H1 (cell line): Measurements from ENCODE around the gene ARPC2. TPM values are rescaled to one million over a fixed set of nuclear protein-coding genes. Genes with fewer than 3 reads are reported as not detected.

Source experiments
- CTCF ChIA-PET: fragments of 300-600 bp; sonication (Branson Sonifier 250); formaldehyde crosslinking; loops from one replicate; lab custom pipeline; 2021; ENCODE audit not compliant: partially characterized antibody; lab: Charles Lee
- POLR2A ChIA-PET: fragments of 300-600 bp; sonication (Branson Sonifier 250); formaldehyde crosslinking; loops from one replicate; lab custom pipeline; 2021; ENCODE audit warnings: inconsistent platforms; ENCODE audit not compliant: partially characterized antibody; lab: Charles Lee
- DNase-seq, 2 experiments: peaks; one replicate each; pipeline versions ENCODE4 v3.0.0 to v3.0.0-alpha.2; 2010 to 2022; ENCODE audit warnings: low spot score in 2 of 2, low read depth in 1 of 2, mixed read lengths in 1 of 2
- FAIRE-seq: peaks from 2 replicates; lab custom pipeline; 2011; peaks lifted over from hg19 to GRCh38; lab: Jason Lieb, UNC
- H2AFZ ChIP-seq: 2 replicates; pipeline ENCODE4 v1.8.1; 2012; ENCODE audit warnings: low read length, inconsistent platforms
- H2AK5ac ChIP-seq: 2 replicates; pipeline ENCODE4 v1.6.1; 2013; ENCODE audit warnings: low read depth, low read length
- H2BK120ac ChIP-seq: replicated peaks from 2 replicates; pipeline ENCODE3; 2013; ENCODE audit warnings: low read depth, low read length, inconsistent platforms
- H2BK12ac ChIP-seq: 2 replicates; pipeline ENCODE4 v1.6.1; 2013; ENCODE audit warnings: low read depth, low read length
- H2BK15ac ChIP-seq: 2 replicates; pipeline ENCODE4 v1.6.1; 2013; ENCODE audit warnings: low read length
- H2BK20ac ChIP-seq: 2 replicates; pipeline ENCODE4 v1.6.1; 2013; ENCODE audit warnings: low read length
- H2BK5ac ChIP-seq: 2 replicates; pipeline ENCODE4 v1.6.1; 2013; ENCODE audit warnings: low read depth, low read length
- H3K14ac ChIP-seq: 2 replicates; pipeline ENCODE4 v1.6.1; 2013; ENCODE audit warnings: inconsistent platforms; ENCODE audit not compliant: insufficient read length
- H3K18ac ChIP-seq: 2 replicates; pipeline ENCODE4 v1.6.1; 2013; ENCODE audit warnings: low read length; ENCODE audit errors: extremely low read depth
- H3K23ac ChIP-seq: 2 replicates; pipeline ENCODE4 v1.6.1; 2013; ENCODE audit warnings: inconsistent platforms; ENCODE audit not compliant: insufficient read length
- H3K23me2 ChIP-seq: 2 replicates; pipeline ENCODE4 v1.6.1; 2013; ENCODE audit warnings: low read depth, low read length
- H3K27ac ChIP-seq: 2 replicates; pipeline ENCODE4 v1.6.1; 2011; ENCODE audit warnings: low read depth, low read length, inconsistent platforms
- H3K27me3 ChIP-seq, 4 experiments: replicated peaks in 1 of 4; 1 replicate in 1 of 4; 2 replicates in 3 of 4; pipeline versions ENCODE4 v1.6.1 to v1.8.1; 2011 to 2013; ENCODE audit warnings: low read length in 3 of 4, mild to moderate bottlenecking in 3 of 4, inconsistent platforms in 2 of 4, mixed read lengths in 2 of 4, moderate library complexity in 1 of 4; ENCODE audit not compliant: control insufficient read depth in 3 of 4, insufficient read depth in 3 of 4; ENCODE audit errors: extremely low read depth in 1 of 4
- H3K36me3 ChIP-seq, 4 experiments: 2 replicates each; pipeline versions ENCODE4 v1.6.1 to v1.8.1; 2011 to 2013; ENCODE audit warnings: mild to moderate bottlenecking in 4 of 4, low read length in 3 of 4, moderate library complexity in 2 of 4, control low read depth in 1 of 4, inconsistent platforms in 1 of 4; ENCODE audit not compliant: insufficient read depth in 4 of 4, control insufficient read depth in 2 of 4
- H3K4ac ChIP-seq: replicated peaks from 2 replicates; pipeline ENCODE3; 2013; ENCODE audit warnings: low read length, low read depth, mixed read lengths, inconsistent platforms; ENCODE audit not compliant: insufficient read length
- H3K4me1 ChIP-seq, 4 experiments: replicated peaks in 1 of 4; 1 replicate in 1 of 4; 2 replicates in 3 of 4; pipeline versions ENCODE4 v1.6.1 to v1.8.1; 2011 to 2013; ENCODE audit warnings: low read length in 3 of 4, inconsistent platforms in 2 of 4, mixed read lengths in 1 of 4; ENCODE audit not compliant: insufficient read depth in 4 of 4, control insufficient read depth in 3 of 4
- H3K4me2 ChIP-seq, 2 experiments: 2 replicates each; pipeline versions ENCODE4 v1.6.1 to v1.8.1; 2011 to 2013; ENCODE audit warnings: low read depth in 2 of 2, low read length in 2 of 2, control low read depth in 1 of 2, inconsistent platforms in 1 of 2, mild to moderate bottlenecking in 1 of 2; ENCODE audit not compliant: insufficient read depth in 1 of 2
- H3K4me3 ChIP-seq, 4 experiments: fragments of 200-600, 300-600 bp in 1 of 4; sonication (generic), shearing (Covaris generic), sonication (Bioruptor Twin) in 1 of 4; 2 replicates each; pipeline versions ENCODE4 v1.5.1 to v1.8.1; 2011 to 2016; ENCODE audit warnings: low read length in 4 of 4, low read depth in 3 of 4, control low read depth in 2 of 4, inconsistent platforms in 2 of 4, mild to moderate bottlenecking in 2 of 4, mixed read lengths in 1 of 4, moderate library complexity in 1 of 4; ENCODE audit not compliant: insufficient read depth in 2 of 4; ENCODE audit errors: extremely low read depth in 1 of 4
- H3K56ac ChIP-seq: replicated peaks from 2 replicates; pipeline ENCODE3; 2013; ENCODE audit warnings: low read depth, mild to moderate bottlenecking, mixed read lengths, low read length, inconsistent platforms; ENCODE audit not compliant: insufficient read length
- H3K79me1 ChIP-seq: 2 replicates; pipeline ENCODE4 v1.6.1; 2013; ENCODE audit warnings: low read depth, low read length, control low read depth
- H3K79me2 ChIP-seq, 2 experiments: 2 replicates each; pipeline versions ENCODE4 v1.6.1 to v1.8.1; 2012 to 2013; ENCODE audit warnings: low read length in 2 of 2, mild to moderate bottlenecking in 2 of 2, inconsistent platforms in 1 of 2; ENCODE audit not compliant: insufficient read depth in 2 of 2, control insufficient read depth in 1 of 2
- H3K9ac ChIP-seq, 4 experiments: replicated peaks in 1 of 4; 1 replicate in 1 of 4; 2 replicates in 3 of 4; pipeline versions ENCODE4 v1.6.1 to v1.8.1; 2011 to 2013; ENCODE audit warnings: low read depth in 3 of 4, low read length in 3 of 4, control low read depth in 2 of 4, mild to moderate bottlenecking in 2 of 4, moderate library complexity in 2 of 4, inconsistent platforms in 1 of 4; ENCODE audit errors: extremely low read depth in 1 of 4
- H3K9me3 ChIP-seq, 2 experiments: 2 replicates each; pipeline versions ENCODE4 v1.6.1 to v1.8.1; 2012 to 2013; ENCODE audit warnings: mild to moderate bottlenecking in 2 of 2, moderate library complexity in 2 of 2, control low read depth in 1 of 2, inconsistent platforms in 1 of 2, low read depth in 1 of 2, low read length in 1 of 2, mixed read lengths in 1 of 2; ENCODE audit not compliant: insufficient read depth in 2 of 2
- H4K20me1 ChIP-seq, 2 experiments: replicated peaks in 1 of 2; 2 replicates each; pipeline versions ENCODE3 to v1.8.1; 2011 to 2013; ENCODE audit warnings: inconsistent platforms in 2 of 2, low read length in 2 of 2, mild to moderate bottlenecking in 1 of 2; ENCODE audit not compliant: insufficient read depth in 2 of 2, control insufficient read depth in 1 of 2
- H4K5ac ChIP-seq: 2 replicates; pipeline ENCODE4 v1.6.1; 2013; ENCODE audit warnings: low read length, low read depth, mixed read lengths, inconsistent platforms; ENCODE audit not compliant: insufficient read length
- H4K8ac ChIP-seq: 2 replicates; pipeline ENCODE4 v1.8.0; 2013; ENCODE audit warnings: mild to moderate bottlenecking, moderate library complexity, low read length, inconsistent platforms; ENCODE audit not compliant: insufficient read depth; ENCODE audit errors: extremely low read depth
- H4K91ac ChIP-seq: replicated peaks from 2 replicates; pipeline ENCODE3; 2013; ENCODE audit warnings: low read length, mixed read lengths, inconsistent platforms; ENCODE audit not compliant: insufficient read length
- ATF3 ChIP-seq: IDR thresholded peaks from 2 replicates; pipeline ENCODE4 v1.6.1; 2011; ENCODE audit warnings: low read depth, mild to moderate bottlenecking, low read length; ENCODE audit not compliant: insufficient read depth
- CREB1 ChIP-seq: IDR thresholded peaks from 2 replicates; pipeline ENCODE4 v1.6.1; 2012; ENCODE audit warnings: inconsistent platforms
- EGR1 ChIP-seq: IDR thresholded peaks from 2 replicates; pipeline ENCODE4 v1.6.1; 2011; ENCODE audit warnings: low read depth, low read length, borderline replicate concordance
- KDM5A ChIP-seq: fragments of 200-600 bp; IDR thresholded peaks from 2 replicates; pipeline ENCODE4 v1.7.1; 2012; ENCODE audit warnings: mild to moderate bottlenecking, low read length, inconsistent platforms, mixed read lengths
- NRF1 ChIP-seq: IDR thresholded peaks from 2 replicates; pipeline ENCODE4 v1.6.1; 2011; ENCODE audit warnings: mild to moderate bottlenecking, low read depth, low read length, improper control_type of control experiment
- RFX5 ChIP-seq: IDR thresholded peaks from 2 replicates; pipeline ENCODE4 v1.6.1; 2011; ENCODE audit warnings: low read depth, low read length, improper control_type of control experiment, borderline replicate concordance
- SIN3A ChIP-seq, 2 experiments: IDR thresholded peaks in 1 of 2; conservative IDR thresholded peaks in 1 of 2; 2 replicates each; pipeline ENCODE4 v1.6.1; 2011 to 2012; ENCODE audit warnings: low read length in 2 of 2, improper control_type of control experiment in 1 of 2, low read depth in 1 of 2, mild to moderate bottlenecking in 1 of 2
- SIX5 ChIP-seq: IDR thresholded peaks from 2 replicates; pipeline ENCODE4 v1.6.1; 2011; ENCODE audit warnings: mild to moderate bottlenecking, low read depth, low read length
- SP1 ChIP-seq: IDR thresholded peaks from 2 replicates; pipeline ENCODE4 v1.6.1; 2011; ENCODE audit warnings: low read depth, low read length
- SRF ChIP-seq: IDR thresholded peaks from 2 replicates; pipeline ENCODE4 v1.6.1; 2011; ENCODE audit warnings: mild to moderate bottlenecking, low read depth, low read length, moderate library complexity
- YY1 ChIP-seq: IDR thresholded peaks from 2 replicates; pipeline ENCODE4 v1.6.1; 2011; ENCODE audit warnings: low read depth, mild to moderate bottlenecking, low read length
- ZNF274 ChIP-seq: IDR thresholded peaks from 2 replicates; pipeline ENCODE4 v1.7.0; 2012; ENCODE audit warnings: low read length, borderline replicate concordance; ENCODE audit errors: extremely low read depth
- WGBS, 2 experiments: shearing (Covaris generic) in 1 of 2; methylation state at CpG; one replicate each; pipeline versions ENCODE4 v1.1.6 to v1.1.7; 2013 to 2015; ENCODE audit warnings: low lambda C conversion rate in 2 of 2, mixed read lengths in 2 of 2, inconsistent platforms in 1 of 2, low coverage in 1 of 2, missing lambda C conversion rate in 1 of 2; ENCODE audit not compliant: insufficient replicate concordance in 2 of 2, insufficient coverage in 1 of 2, insufficient read length in 1 of 2; ENCODE audit errors: extremely low coverage in 1 of 2, missing lambda C conversion rate in 1 of 2; 5-methylcytosine and 5-hydroxymethylcytosine counted together
- polyA plus RNA-seq, 7 experiments: library from polyadenylated mRNA; depleted of rRNA in 3 of 7; stranded (reverse) in 5 of 7; unstranded in 2 of 7; fragments of >200 nt in 5 of 7; fragments of 200-250 nt in 2 of 7; gene quantifications; 1 replicate in 5 of 7; 2 replicates in 1 of 7; 4 replicates in 1 of 7; pipeline versions ENCODE4 v1.2.1 to v1.2.3, GENCODE V29; 2011 to 2013; ENCODE audit warnings: missing spikeins in 2 of 7, mixed read lengths in 2 of 7
- total RNA-seq: library from RNA; stranded (reverse); fragmentation: NEBNext Ultra II Directional; extraction: Animal tissue kit (Norgen Biotek cat#: 25700); gene quantifications from 2 replicates; pipeline ENCODE4 v1.2.1, GENCODE V29; 2021

ARPC2 gene
- total and polyA plus RNA-seq, 2 of the 8 experiments (the other 6 are each of a cell fraction or from before 2014, with no cell fraction given), result 174 to 195 TPM

- CTCF ChIA-PET, result interaction anchor here (1.6 kb wide), 1 partner anchor 91 kb away, joined by 5 read pairs; no protein-coding TSS in a partner anchor
- peaks cover 0 to 38% (median 8%) of the 10 kb centered on the region in 4 experiments; a peak in 6 of 8 replicates for H3K36me3 ChIP-seq
- POLR2A ChIA-PET, result interaction anchor here (1.1 kb wide), 1 partner anchor 8 kb away, joined by 4 read pairs; no protein-coding TSS in a partner anchor
These were observed 61.8 kb downstream of the ARPC2 start for GRCh38 chr2:218278531-218279360.

More at GRCh38 chr2:218278531-218279360, 61.8 kb downstream of the ARPC2 start:
- Histone ChIP-seq H3K14ac (no peak overlapping the region), H3K23me2 (no peaks in the 10 kb centered on the region), H3K18ac (no peak overlapping the region), H3K4me1 (peaks cover 0 to 3% (median 0%) of the 10 kb centered on the region in 4 experiments; a peak in 2 of 7 replicates), H3K79me1 (no peaks in the 10 kb centered on the region), H3K79me2 (no peaks in the 10 kb centered on the region), H2BK5ac (no peak overlapping the region), H3K23ac (no peak overlapping the region), H4K20me1 (peaks cover 0 to 17% of the 10 kb centered on the region in 2 experiments)
- 94% methylated on average over 16 of the region's 16 CpGs; no CpG with 5 or more reads in 1 of the 2 experiments for WGBS, 2 experiments
- TF ChIP-seq YY1, result no peak
- TF ChIP-seq SIN3A (conservative IDR thresholded peaks at IDR 0.05 in 1 of 2, IDR thresholded peaks at IDR 0.05 in 1 of 2; ENCODE audit: low read depth in 1 of 2, low read length in 2 of 2), result no peak
- TF ChIP-seq SIX5, result no peak
- TF ChIP-seq NRF1, result no peak
- TF ChIP-seq SP1, result no peak
- no peak for TF ChIP-seq KDM5A
- TF ChIP-seq ZNF274, result no peak
- TF ChIP-seq RFX5, result no peak
- no peak for TF ChIP-seq EGR1
- no peak for TF ChIP-seq CREB1
- TF ChIP-seq ATF3, result no peak
- no peak for TF ChIP-seq SRF
- TF ChIP-seq, all 59 proteins: peak for 0
- Histone ChIP-seq H2AFZ (no peak overlapping the region), H2BK12ac (no peak overlapping the region), H4K8ac (no peak overlapping the region), H3K4me2 (no peak overlapping the region), H3K56ac (no peak overlapping the region), H4K91ac (no peak overlapping the region), H3K9me3 (no peaks in the 10 kb centered on the region), H3K27me3 (no peaks in the 10 kb centered on the region), H2BK120ac (no peak overlapping the region), H3K4ac (no peak overlapping the region), H2BK20ac (no peak overlapping the region), H3K27ac (no peak overlapping the region), H4K5ac (no peak overlapping the region), H3K9ac (no peak overlapping the region), H3K4me3 (no peak overlapping the region), H2AK5ac (no peak overlapping the region), H2BK15ac (no peak overlapping the region)
- no peak for DNase-seq
- FAIRE-seq, result no peak
